ENCODE measurements around the gene KANTR. TPM values are rescaled to one million over a fixed set of nuclear protein-coding genes. Genes with fewer than 3 reads are reported as not detected.

The KANTR gene
- total RNA-seq, 4 donors from 2014 or later = 8.6 to 42.1 (median 33.1) TPM

- H3K9me3 ChIP-seq = no peaks in the 10 kb centered on the region
- no peak for DNase-seq
- no peaks in the 10 kb centered on the region for H3K27me3 ChIP-seq
- TF ChIP-seq CTCF (IDR thresholded peaks at IDR 0.05) = no peak
- TF ChIP-seq POLR2A (IDR thresholded peaks at IDR 0.05) = no peak
- H3K4me3 ChIP-seq = no peak overlapping the region
- H3K27ac ChIP-seq = no peak overlapping the region
- no peaks in the 10 kb centered on the region for H3K4me1 ChIP-seq
- no peaks in the 10 kb centered on the region for H3K36me3 ChIP-seq
Observed at GRCh38 chrX:53135581-53135980, 41.6 kb downstream of the KANTR start.

- Histone ChIP-seq H3K27ac (no peak overlapping the region), H3K4me3 (no peak overlapping the region), H3K27me3 (no peaks in the 10 kb centered on the region), H3K36me3 (no peaks in the 10 kb centered on the region), H3K9me3 (no peaks in the 10 kb centered on the region), H3K4me1 (no peaks in the 10 kb centered on the region)
- no peak for DNase-seq
- no peak for TF ChIP-seq POLR2A (IDR thresholded peaks at IDR 0.05)
- TF ChIP-seq CTCF (IDR thresholded peaks at IDR 0.05) = no peak
Observed at GRCh38 chrX:53153581-53153980, 59.6 kb downstream of the KANTR start.

GRCh38 chrX:53155512-53156206 lies 61.7 kb downstream of the KANTR start:
- DNase-seq = no peak
- no peaks in the 10 kb centered on the region for H3K36me3 ChIP-seq
- no peaks in the 10 kb centered on the region for H3K27me3 ChIP-seq
- H3K27ac ChIP-seq = no peak overlapping the region
- H3K4me3 ChIP-seq = no peak overlapping the region
- H3K9me3 ChIP-seq = no peaks in the 10 kb centered on the region
- TF ChIP-seq POLR2A (IDR thresholded peaks at IDR 0.05) (no peak), CTCF (IDR thresholded peaks at IDR 0.05) (no peak)
- H3K4me1 ChIP-seq = no peaks in the 10 kb centered on the region

- DNase-seq = no peak
- no peaks in the 10 kb centered on the region for H3K27me3 ChIP-seq
- H3K4me3 ChIP-seq = no peak overlapping the region
- H3K27ac ChIP-seq = no peak overlapping the region
- H3K4me1 ChIP-seq = no peaks in the 10 kb centered on the region
- H3K9me3 ChIP-seq = no peaks in the 10 kb centered on the region
- H3K36me3 ChIP-seq = no peaks in the 10 kb centered on the region
- TF ChIP-seq POLR2A (IDR thresholded peaks at IDR 0.05) (no peak), CTCF (IDR thresholded peaks at IDR 0.05) (no peak)
Observed at GRCh38 chrX:53156207-53156596, 62.3 kb downstream of the KANTR start.

- H3K9me3 ChIP-seq = no peaks in the 10 kb centered on the region
- no peaks in the 10 kb centered on the region for H3K4me1 ChIP-seq
- no peaks in the 10 kb centered on the region for H3K36me3 ChIP-seq
- no peak for DNase-seq
- no peaks in the 10 kb centered on the region for H3K27me3 ChIP-seq
- H3K4me3 ChIP-seq = no peak overlapping the region
- no peak overlapping the region for H3K27ac ChIP-seq
- TF ChIP-seq CTCF (IDR thresholded peaks at IDR 0.05) (no peak), POLR2A (IDR thresholded peaks at IDR 0.05) (no peak)
Observed at GRCh38 chrX:53159184-53159583, 65.2 kb downstream of the KANTR start.
